Eye (tissue), 1 donor: ENCODE data around the gene NRG2.

ENCODE experiments used
- DNase-seq: peaks from one replicate; pipeline ENCODE4 v3.0.0-alpha.2; 2015

Gene NRG2

GRCh38 chr5:139964994-139965565 lies 78.0 kb downstream of the NRG2 start:
- DNase-seq: no peak

GRCh38 chr5:139964266-139964993 lies 78.7 kb downstream of the NRG2 start:
- DNase-seq: no peak

DNA sequence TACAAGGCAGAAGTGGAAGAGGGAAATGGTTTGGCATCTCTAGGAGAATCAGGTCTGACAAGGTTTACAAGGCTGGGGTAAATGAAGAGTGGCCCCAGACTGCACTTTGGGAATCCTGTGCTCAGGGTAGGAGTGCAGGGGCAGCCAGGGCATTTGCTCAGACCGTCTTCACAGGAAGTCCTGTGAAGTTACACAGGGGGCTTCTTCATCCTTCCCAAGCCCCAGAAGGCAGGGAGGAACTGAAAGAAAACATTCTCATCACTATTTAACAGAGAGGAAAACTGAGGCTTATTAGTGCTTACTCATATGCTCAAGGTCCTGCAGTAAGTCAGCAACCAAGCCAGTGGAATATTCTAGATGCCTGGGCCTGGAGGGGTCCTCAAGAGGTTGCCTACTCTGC lies 80.7 kb downstream of the NRG2 start:
- no peak for DNase-seq

DNA sequence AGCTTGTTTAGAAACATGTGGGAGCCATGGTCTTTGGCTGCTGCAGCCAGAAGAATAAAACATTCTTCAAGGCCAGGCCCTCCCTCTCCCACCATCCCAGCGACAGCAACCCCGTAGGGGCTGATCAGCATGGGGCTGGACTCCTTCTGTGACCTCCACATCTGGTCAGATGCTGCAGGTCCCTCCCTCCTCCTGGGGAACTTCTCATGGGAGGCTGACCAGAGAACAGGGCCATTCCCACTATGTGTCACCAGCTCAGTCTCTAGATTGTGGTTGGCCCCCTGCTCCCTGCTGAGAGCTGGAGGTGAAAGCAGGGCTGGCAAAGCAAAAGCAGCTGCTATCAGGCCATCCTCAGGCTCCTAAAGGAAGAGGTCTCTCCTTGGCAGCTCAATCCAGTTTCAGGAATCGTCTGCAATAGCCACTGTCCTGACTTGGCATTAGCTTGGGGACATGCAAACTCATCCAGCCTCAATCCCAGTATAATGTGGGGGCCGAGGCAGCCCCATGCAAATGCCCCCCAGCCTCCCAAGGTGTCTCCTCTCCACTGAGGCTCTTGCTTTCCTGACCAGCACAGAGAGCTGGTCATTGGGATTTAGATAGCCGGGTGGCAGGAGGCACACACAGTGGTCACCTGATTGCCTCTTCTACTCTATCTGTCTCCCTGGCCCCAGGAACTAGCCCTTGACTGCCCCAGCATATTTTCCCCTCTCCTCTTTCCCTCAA lies 81.5 kb downstream of the NRG2 start:
- DNase-seq: no peak

DNA sequence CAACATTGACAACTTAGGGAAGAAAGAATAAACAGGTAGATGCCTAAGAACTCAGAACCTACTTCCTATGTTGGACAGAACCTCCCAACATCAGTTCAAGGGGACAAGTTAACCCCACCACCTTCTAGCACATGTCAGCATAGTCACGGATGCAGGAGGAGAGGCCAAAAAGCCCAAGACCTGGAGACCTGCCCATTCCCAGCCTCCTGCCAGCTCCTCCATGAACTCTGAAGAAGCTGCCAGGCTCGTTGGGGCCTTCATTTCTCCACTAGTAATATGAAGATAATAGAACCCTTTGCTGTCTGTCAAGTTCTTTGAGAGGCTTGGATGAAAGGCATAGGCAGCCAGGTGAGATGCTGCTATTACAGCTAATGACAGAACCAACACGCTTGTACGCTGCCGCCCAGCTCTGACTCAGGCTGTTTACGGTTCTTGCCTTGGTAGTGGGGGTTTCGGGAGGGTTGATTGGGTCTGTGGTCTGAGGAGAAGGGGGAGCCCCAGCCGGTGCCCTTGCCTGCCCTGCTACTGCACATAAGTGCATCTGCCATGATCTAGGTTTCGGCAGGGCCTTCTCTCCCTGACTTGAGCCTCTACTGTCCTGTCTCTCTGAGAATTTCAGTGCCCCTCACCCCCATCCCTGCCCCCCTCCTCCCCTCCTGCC lies 82.2 kb downstream of the NRG2 start:
- DNase-seq: no peak

- DNase-seq: no peak
Measured at GRCh38 chr5:139958432-139959148, 84.5 kb downstream of the NRG2 start.

DNA sequence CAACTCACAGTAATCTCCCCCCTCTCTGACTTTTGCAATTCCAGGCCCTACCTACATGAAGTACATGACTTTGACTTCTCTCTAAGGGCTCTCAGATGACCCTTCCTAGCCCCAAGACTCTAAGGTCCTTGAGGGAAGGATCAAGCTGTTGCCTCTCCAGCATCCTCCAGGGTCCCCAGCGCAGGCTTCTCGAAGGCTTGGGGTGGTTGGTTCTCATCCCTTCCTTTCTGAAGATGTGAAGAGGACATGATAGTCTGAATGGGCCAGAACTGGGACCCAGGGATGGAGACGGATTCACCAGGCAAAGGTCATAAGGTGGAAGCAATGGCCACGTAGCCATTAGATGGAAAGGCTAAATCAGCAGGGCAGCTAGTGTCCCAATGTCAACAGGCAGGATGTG lies 86.8 kb downstream of the NRG2 start:
- DNase-seq: no peak

DNA sequence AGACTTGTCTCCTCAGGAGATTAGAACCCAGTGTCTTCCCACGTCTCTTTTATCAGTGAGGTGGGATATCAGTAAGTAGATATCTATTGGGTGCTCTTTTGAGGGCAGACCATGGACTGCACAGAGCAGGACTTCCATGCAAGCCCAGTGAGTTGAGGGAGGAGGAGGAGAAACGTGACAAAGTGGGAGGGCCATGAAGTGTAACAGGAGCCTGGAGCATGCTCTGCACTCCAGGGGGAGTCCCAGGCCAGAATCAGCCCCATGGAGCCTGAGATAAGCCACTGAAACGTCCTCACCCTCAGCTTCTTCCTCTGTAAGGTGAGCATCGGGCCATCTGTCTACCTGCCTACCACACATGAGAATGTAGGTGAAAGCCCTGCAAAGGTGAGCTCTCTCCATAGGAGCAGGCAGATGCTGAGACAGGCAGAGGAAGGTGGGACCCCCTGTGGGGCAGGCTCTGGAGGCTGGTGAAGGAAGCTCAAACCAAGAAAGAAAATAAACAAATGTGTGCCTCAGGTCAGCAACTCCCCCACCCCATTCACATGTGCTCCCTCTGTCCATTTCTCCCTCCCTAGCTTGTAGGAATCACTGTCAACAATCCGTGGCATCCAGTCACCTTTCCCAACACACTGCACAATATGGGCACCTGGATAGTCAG lies 87.4 kb downstream of the NRG2 start:
- no peak for DNase-seq

GRCh38 chr5:139955053-139955605 lies 88.0 kb downstream of the NRG2 start:
- DNase-seq: no peak

DNA sequence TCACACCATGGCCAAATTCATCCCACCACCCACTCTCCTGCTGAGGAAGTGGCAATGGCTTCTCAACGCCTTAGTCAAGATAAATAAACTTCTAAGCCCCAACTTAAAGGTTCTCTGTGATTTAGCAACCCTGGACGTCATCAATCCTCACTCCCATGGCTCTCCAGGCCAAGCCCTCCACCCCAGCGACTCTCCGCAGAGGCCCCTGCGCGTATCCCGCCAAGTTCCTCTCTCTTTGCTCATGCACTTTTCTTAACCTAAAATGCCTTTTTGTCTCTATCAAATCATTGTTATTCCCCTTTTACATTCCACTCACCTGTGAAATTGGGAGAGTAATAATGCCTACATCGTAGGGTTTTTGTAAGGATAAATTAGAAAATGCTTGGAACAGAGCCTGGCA lies 88.6 kb downstream of the NRG2 start:
- no peak for DNase-seq

DNA sequence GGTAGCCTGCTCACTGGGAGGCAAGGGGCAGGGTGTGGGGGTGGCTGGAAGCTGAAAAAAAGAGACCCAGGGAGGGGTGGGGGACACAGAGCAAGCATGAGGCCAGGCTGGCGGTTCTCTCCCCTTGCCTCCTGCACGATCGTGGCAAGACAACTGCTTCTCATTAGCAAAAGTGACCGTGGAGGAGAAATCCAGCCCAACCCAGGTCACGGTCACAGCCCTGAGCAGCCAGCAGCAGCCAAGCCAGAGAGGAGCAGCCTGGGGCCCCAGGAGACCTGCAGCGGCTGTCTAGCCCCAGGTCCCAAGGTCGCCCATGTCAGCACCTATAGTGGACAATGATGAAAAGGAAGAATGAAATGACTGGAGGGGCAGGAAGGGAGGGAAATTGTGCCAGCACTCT lies 89.1 kb downstream of the NRG2 start:
- DNase-seq: no peak

DNA sequence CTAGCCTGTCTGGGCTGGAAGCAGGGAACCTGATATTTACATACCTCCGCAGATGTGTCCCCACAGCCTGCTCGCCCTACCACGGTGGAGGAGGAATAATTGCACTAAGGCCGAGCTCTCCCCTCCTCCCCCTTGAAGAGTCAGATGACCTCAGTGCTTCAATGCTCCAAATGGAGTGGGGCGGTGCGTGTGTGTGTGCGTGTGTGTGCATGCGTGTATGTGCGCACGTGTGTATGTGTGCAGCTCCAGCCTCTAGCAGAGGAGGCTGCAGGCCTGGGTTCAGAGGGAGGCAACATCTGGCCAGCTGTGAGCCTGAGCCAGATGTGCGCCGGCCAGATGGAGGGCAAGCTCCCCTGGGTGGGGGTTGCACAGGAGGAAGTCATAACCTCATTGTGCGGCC lies 90.5 kb downstream of the NRG2 start:
- DNase-seq: no peak

DNA sequence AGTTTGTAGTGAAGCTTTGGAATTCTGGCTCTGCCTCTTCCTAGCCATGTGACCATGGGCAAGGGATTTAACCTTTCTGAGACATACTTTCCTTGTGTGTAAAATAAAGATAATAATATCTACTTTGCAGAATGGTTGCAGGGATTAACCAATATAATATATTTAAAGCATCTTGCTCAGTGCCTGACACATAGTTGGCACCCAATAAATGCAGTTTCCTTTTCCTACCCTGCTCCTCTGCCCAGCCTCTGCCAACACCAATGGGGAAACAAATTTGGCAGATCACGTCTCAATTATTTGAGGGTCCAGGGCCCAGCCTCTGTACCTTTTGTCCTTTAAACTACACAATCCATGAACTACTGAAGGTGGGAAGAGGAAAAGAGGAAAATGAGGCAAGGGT lies 91.1 kb downstream of the NRG2 start:
- DNase-seq: no peak

GRCh38 chr5:139951296-139951924 lies 91.7 kb downstream of the NRG2 start:
- DNase-seq: no peak

DNA sequence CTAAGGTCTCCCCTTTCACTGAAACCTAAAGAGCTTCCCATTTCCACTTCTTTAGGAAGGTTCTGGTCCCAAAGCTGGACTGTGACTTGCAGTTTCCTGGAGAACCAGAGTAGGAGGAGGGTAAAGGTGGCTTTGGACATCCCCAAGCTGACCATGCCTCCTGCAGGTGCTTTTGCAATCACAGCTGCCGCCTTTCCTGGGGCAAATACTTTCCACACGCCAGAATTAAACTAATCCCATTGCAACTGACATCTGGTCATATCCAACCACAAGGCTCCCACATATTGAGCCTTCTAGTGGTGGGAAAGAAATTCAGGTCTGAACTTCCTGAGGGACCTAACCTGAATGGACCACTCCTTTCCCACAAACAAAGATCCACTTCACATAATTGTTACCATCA lies 92.7 kb downstream of the NRG2 start:
- DNase-seq: no peak

DNA sequence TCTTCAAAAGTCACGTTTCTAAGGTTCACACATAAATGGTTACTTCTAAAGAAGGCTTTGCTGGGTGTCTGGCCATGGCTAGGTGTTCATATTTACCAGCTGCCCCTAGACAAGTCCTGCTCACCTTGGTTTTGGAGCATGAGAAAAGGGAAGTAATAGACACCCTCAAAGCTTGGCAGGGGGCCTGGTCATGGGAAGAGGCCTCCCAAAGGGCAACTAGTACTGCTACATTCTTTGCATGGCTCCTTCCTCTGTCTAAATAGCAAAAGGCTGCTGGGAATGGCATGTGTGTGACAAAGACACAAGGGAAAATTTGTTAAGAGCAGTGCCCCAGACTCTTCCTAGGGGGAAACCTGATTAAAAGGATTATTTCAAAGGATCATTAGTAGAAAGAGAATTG lies 93.4 kb downstream of the NRG2 start:
- no peak for DNase-seq

- no peak for DNase-seq
Measured at GRCh38 chr5:139947727-139948126, 95.4 kb downstream of the NRG2 start.

DNA sequence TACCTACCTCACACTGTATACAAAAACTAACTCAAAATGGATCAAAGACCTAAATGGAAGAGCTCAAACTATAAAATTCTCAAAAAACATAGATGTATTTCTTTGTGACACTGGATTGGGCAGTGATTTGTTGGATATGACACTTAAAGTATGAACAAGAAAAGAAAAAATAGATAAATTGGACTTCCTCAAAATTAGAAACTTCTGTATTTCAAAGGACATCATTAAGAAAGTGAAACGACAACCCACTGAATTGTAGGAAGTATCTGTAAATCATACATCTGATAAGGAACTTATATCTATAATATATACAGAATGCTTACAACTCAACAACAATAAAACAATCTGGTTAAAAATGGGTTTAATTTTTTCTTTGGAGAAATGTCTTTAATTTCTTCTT lies 96.7 kb downstream of the NRG2 start:
- DNase-seq: no peak

DNA sequence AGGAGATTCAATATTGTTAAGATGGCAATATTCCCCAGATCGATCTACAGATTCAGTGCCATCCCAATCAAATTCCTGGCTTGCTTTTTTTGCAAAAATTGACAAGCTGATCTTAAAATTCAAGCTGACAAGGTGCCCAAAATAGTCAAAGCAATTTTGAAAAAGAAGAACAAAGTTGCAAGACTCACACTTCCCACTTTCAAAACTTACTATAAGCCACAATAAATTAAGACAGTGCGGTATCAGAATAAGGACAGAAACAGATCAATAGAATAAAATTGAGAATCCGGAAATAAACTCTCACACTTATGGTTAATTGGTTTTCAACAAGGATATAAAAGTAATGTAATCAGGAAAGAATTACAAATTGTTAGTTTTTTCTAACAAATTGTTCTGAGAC lies 97.1 kb downstream of the NRG2 start:
- no peak for DNase-seq

DNA sequence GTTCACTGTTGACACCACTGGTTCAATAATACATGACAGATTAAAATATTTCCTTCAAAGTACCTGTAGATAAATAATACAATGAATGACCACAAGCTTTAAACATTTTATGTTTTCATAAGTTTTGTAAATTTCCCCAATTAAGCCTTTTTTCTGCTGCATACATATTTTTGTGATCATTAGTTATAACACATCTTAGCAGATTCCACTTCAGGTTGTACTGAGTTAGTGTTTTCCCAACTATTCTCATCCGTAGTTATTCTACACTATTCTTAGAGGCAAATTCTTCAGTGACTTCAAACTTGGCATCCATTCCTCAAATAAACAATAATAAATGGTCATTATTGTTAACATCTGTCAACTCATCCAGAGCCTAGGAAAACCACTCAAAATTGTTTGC lies 100.9 kb downstream of the NRG2 start:
- no peak for DNase-seq

- DNase-seq: no peak
Measured at GRCh38 chr5:139930406-139930805, 112.7 kb downstream of the NRG2 start.
